A673 (cell line): ENCODE data around the gene PNPLA1. TPM values are rescaled to one million over a fixed set of nuclear protein-coding genes. Genes with fewer than 3 reads are reported as not detected.

Experiments used
- BruUV-seq: library from RNA; stranded (reverse); fragments of 400-500 nt; replicated peaks from 2 replicates; lab custom pipeline; 2021; lab: Mats Ljungman, UMichigan
- CTCF ChIA-PET: fragments of 300-600 bp; sonication (Branson Sonifier 250); formaldehyde crosslinking; loops from one replicate; lab custom pipeline; 2022; ENCODE audit warnings: antibody characterized with exemption; lab: Charles Lee
- POLR2A ChIA-PET: fragments of 300-600 bp; sonication (Branson Sonifier 250); formaldehyde crosslinking; loops from one replicate; lab custom pipeline; 2022; ENCODE audit warnings: antibody characterized with exemption; ENCODE audit not compliant: low non-redundant PET; lab: Charles Lee
- DNase-seq: peaks from one replicate; pipeline ENCODE4 v3.0.0-alpha.2; 2015; ENCODE audit warnings: low spot score
- H3K27ac ChIP-seq: fragments of 200-600 bp; sonication (generic); 2 replicates; pipeline ENCODE4 v1.5.1; 2016; ENCODE audit warnings: mixed run types, low read depth, mild to moderate bottlenecking, mixed read lengths, antibody characterized with exemption, low read length; ENCODE audit not compliant: poor library complexity, severe bottlenecking
- H3K27me3 ChIP-seq: fragments of 200-600 bp; sonication (generic); replicated peaks from 2 replicates; pipeline ENCODE4 v1.6.1; 2017; ENCODE audit warnings: mixed run types, low read depth, mild to moderate bottlenecking, mixed read lengths, antibody characterized with exemption, low read length; ENCODE audit not compliant: insufficient read depth, poor library complexity
- H3K36me3 ChIP-seq: fragments of 200-600 bp; sonication (generic); 2 replicates; pipeline ENCODE4 v1.6.1; 2016; ENCODE audit warnings: mixed run types, mild to moderate bottlenecking, mixed read lengths, antibody characterized with exemption, low read length; ENCODE audit not compliant: insufficient read depth, poor library complexity, severe bottlenecking
- H3K4me1 ChIP-seq: fragments of 200-600 bp; sonication (generic); 2 replicates; pipeline ENCODE4 v1.6.1; 2017; ENCODE audit warnings: mixed run types, mild to moderate bottlenecking, mixed read lengths, antibody characterized with exemption, low read length; ENCODE audit not compliant: insufficient read depth, poor library complexity, severe bottlenecking
- H3K4me3 ChIP-seq: fragments of 200-600 bp; sonication (generic); 2 replicates; pipeline ENCODE4 v1.5.1; 2016; ENCODE audit warnings: low read depth, mixed run types, mild to moderate bottlenecking, mixed read lengths, low read length; ENCODE audit not compliant: poor library complexity, severe bottlenecking
- H3K9me3 ChIP-seq: fragments of 200-600 bp; sonication (generic); 2 replicates; pipeline ENCODE4 v1.6.1; 2016; ENCODE audit warnings: mixed run types, low read depth, mild to moderate bottlenecking, mixed read lengths, antibody characterized with exemption, low read length; ENCODE audit not compliant: poor library complexity, severe bottlenecking
- CTCF ChIP-seq: fragments of 300-800, 200-600 bp; sonication (generic); conservative IDR thresholded peaks from 2 replicates; pipeline ENCODE4 v1.5.1; 2017; ENCODE audit warnings: low read depth, mild to moderate bottlenecking, antibody characterized with exemption, low read length, moderate library complexity, mixed read lengths
- EZH2 ChIP-seq: fragments of 200-600 bp; sonication (generic); IDR thresholded peaks from 2 replicates; pipeline ENCODE4 v1.6.1; 2017; ENCODE audit warnings: borderline replicate concordance, low read depth, mild to moderate bottlenecking, mixed read lengths, antibody characterized with exemption, low read length; ENCODE audit not compliant: poor library complexity, severe bottlenecking
- intact Hi-C: fragments of 100-400 bp; cut with micrococcal nuclease; formaldehyde crosslinking; loops from one replicate; pipeline ENCODE4 v1.10.0; 2022; ENCODE audit not compliant: unreplicated experiment
- total RNA-seq: library from RNA; stranded (reverse); gene quantifications from 2 replicates; pipeline ENCODE4 v1.2.3, GENCODE V29; 2021

The PNPLA1 gene
- total RNA-seq, 1 experiment from 2014 or later, result 0.26 TPM

DNA sequence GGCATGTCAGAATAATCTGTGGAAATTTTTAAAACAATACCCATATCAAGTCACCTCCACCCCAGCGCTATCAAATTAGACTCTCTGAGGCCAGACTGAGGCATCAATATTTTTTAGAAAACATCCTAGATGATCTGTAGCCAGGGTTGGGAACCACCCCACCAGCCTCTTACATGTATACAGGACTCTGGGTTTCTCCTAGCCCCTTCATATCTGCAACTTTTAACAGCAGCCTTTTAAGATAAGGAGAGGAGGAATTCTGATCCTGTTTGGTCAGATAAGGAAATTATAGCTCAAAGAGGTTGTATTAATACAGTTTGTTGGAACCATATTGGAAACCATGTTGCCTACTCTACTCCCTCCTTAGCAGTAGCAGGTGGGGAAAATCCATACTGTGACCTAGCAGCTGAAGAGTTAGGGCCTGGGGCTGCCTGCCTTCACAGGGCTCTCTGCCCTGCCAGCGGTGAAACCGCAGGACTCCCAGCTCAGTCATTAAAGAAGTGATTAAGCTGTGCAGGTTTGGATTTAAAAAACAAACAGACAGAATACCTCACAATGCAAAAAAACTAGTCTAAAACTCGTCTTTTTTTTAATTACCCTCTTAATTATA, 43.3 kb upstream of the PNPLA1 start:
- Histone ChIP-seq H3K36me3 (peaks cover 46% of the 10 kb centered on the region), H3K27ac (no peak overlapping the region), H3K9me3 (no peaks in the 10 kb centered on the region), H3K27me3 (no peaks in the 10 kb centered on the region), H3K4me3 (no peak overlapping the region), H3K4me1 (no peaks in the 10 kb centered on the region)
- no peak for TF ChIP-seq CTCF
- no peak for TF ChIP-seq EZH2
- CTCF ChIA-PET, result no interaction called here
- intact Hi-C loops, result no loop called here
- no TSS peak for BruUV-seq
- no peak for DNase-seq
- POLR2A ChIA-PET, result no interaction called here

- intact Hi-C loops, result no loop called here
- no peak for DNase-seq
- POLR2A ChIA-PET, result no interaction called here
- TF ChIP-seq EZH2, result no peak
- no peak for TF ChIP-seq CTCF
- H3K4me3 ChIP-seq, result no peak overlapping the region
- no TSS peak for BruUV-seq
- peaks cover 36% of the 10 kb centered on the region for H3K36me3 ChIP-seq
- no peak overlapping the region for H3K27ac ChIP-seq
- no peaks in the 10 kb centered on the region for H3K4me1 ChIP-seq
- H3K9me3 ChIP-seq, result no peaks in the 10 kb centered on the region
- CTCF ChIA-PET, result no interaction called here
- H3K27me3 ChIP-seq, result no peaks in the 10 kb centered on the region
These were observed 42.3 kb upstream of the PNPLA1 start for GRCh38 chr6:36227379-36228228.

- Histone ChIP-seq H3K4me3 (no peak overlapping the region), H3K27ac (no peak overlapping the region), H3K27me3 (no peaks in the 10 kb centered on the region), H3K9me3 (no peaks in the 10 kb centered on the region), H3K36me3 (peaks cover 30% of the 10 kb centered on the region), H3K4me1 (no peaks in the 10 kb centered on the region)
- no peak for DNase-seq
- CTCF ChIA-PET, result no interaction called here
- TF ChIP-seq CTCF (no peak), EZH2 (no peak)
- no TSS peak for BruUV-seq
- POLR2A ChIA-PET, result no interaction called here
- intact Hi-C loops, result no loop called here
These were observed 40.6 kb upstream of the PNPLA1 start for GRCh38 chr6:36229223-36229622.
